Measurements from ENCODE around the gene PRTN3. TPM values are rescaled to one million over a fixed set of nuclear protein-coding genes. Genes with fewer than 3 reads are reported as not detected.
"Not testable (repeated sequence)": the region's sequence is repeated elsewhere in the genome, so short reads cannot be mapped to it uniquely, and the experiment has no call there.

Gene PRTN3
- total RNA-seq, 1 experiment from 2014 or later, result not detected

DNA sequence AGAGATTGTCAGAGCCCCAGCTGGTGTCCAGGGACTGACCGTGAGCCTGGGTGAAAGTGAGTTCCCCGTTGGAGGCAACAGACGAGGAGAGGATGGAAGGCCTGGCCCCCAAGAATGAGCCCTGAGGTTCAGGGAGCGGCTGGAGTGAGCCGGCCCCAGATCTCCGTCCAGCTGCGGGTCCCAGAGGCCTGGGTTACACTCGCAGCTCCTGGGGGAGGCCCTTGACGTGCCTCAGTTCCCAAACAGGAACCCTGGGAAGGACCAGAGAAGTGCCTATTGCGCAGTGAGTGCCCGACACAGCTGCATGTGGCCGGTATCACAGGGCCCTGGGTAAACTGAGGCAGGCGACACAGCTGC lies 10.2 kb downstream of the PRTN3 start:
- DNase-seq, result no peak
- H3K27me3 ChIP-seq (ENCODE audit: insufficient read depth, low read depth), result peaks cover 30% of the 10 kb centered on the region
- no peaks in the 10 kb centered on the region for H3K79me2 ChIP-seq (ENCODE audit: low read depth)
- H3K9me2 ChIP-seq (ENCODE audit: insufficient read depth), result no peaks in the 10 kb centered on the region
- peak overlapping the region; percentile 40 for H3K4me2 ChIP-seq
- no peak overlapping the region for H2AFZ ChIP-seq
- no peak overlapping the region for H3K4me3 ChIP-seq
- no peaks in the 10 kb centered on the region; the same call in 1 of the 2 replicates for H4K20me1 ChIP-seq (ENCODE audit: insufficient read depth)
- intact Hi-C loops (cut with micrococcal nuclease; ENCODE audit: unreplicated experiment), result loop anchor here (10.0 kb wide), 1 partner anchor 134 kb away; the partner anchor contains the start of gene WDR18
- no peak overlapping the region for H3K27ac ChIP-seq
- BruUV-seq (replicated peaks), result no TSS peak
- H3K9me3 ChIP-seq (ENCODE audit: insufficient read depth, low read depth), result no peaks in the 10 kb centered on the region
- ChIA-PET POLR2A (ENCODE audit: unreplicated experiment) (interaction anchor here (0.8 kb wide), 1 partner anchor 67 kb away, joined by 4 read pairs; no protein-coding TSS in a partner anchor), CTCF (interaction anchor here (0.5 kb wide), 1 partner anchor 54 kb away, joined by 3 read pairs; no protein-coding TSS in a partner anchor)
- peaks cover 5% of the 10 kb centered on the region; the same call in 1 of the 2 replicates for H3K4me1 ChIP-seq (replicated peaks; ENCODE audit: insufficient read depth)
- no peaks in the 10 kb centered on the region for H3K36me3 ChIP-seq (ENCODE audit: low read depth)
- TF ChIP-seq, protein P1, sequence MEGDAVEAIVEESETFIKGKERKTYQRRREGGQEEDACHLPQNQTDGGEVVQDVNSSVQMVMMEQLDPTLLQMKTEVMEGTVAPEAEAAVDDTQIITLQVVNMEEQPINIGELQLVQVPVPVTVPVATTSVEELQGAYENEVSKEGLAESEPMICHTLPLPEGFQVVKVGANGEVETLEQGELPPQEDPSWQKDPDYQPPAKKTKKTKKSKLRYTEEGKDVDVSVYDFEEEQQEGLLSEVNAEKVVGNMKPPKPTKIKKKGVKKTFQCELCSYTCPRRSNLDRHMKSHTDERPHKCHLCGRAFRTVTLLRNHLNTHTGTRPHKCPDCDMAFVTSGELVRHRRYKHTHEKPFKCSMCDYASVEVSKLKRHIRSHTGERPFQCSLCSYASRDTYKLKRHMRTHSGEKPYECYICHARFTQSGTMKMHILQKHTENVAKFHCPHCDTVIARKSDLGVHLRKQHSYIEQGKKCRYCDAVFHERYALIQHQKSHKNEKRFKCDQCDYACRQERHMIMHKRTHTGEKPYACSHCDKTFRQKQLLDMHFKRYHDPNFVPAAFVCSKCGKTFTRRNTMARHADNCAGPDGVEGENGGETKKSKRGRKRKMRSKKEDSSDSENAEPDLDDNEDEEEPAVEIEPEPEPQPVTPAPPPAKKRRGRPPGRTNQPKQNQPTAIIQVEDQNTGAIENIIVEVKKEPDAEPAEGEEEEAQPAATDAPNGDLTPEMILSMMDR (conservative IDR thresholded peaks at IDR 0.05), result no peak
- TF ChIP-seq EZH2 (IDR thresholded peaks at IDR 0.05; ENCODE audit: low read depth), result no peak
- peaks cover 24% of the 10 kb centered on the region; the same call in 1 of the 2 replicates for H3F3A ChIP-seq (ENCODE audit: insufficient read depth, low read depth)

GRCh38 chr19:852136-853013 lies 11.6 kb downstream of the PRTN3 start, which contains the start of gene ELANE:
TSS of gene ELANE (plus strand) at chr19:852303. CDS start at chr19:852329, 26 bp downstream.
- no peaks in the 10 kb centered on the region for H3K9me3 ChIP-seq (ENCODE audit: insufficient read depth, low read depth)
- POLR2A ChIA-PET (ENCODE audit: unreplicated experiment), result interaction anchor here (0.8 kb wide), 1 partner anchor 67 kb away, joined by 9 read pairs; no protein-coding TSS in a partner anchor
- peaks cover 24% of the 10 kb centered on the region; the same call in 1 of the 2 replicates for H3F3A ChIP-seq (ENCODE audit: insufficient read depth, low read depth)
- peaks cover 5% of the 10 kb centered on the region; the same call in 1 of the 2 replicates for H3K4me1 ChIP-seq (replicated peaks; ENCODE audit: insufficient read depth)
- no peaks in the 10 kb centered on the region for H3K36me3 ChIP-seq (ENCODE audit: low read depth)
- intact Hi-C loops (cut with micrococcal nuclease; ENCODE audit: unreplicated experiment), result loop anchor here (10.0 kb wide), 1 partner anchor 132 kb away; the partner anchor contains the start of gene WDR18
- BruUV-seq (replicated peaks), result no TSS peak
- no peak for DNase-seq
- no peaks in the 10 kb centered on the region for H3K9me2 ChIP-seq (ENCODE audit: insufficient read depth)
- no peak within 1 kb of the TSS for H2AFZ ChIP-seq
- TF ChIP-seq, protein P1 (conservative IDR thresholded peaks at IDR 0.05), result no peak
- TF ChIP-seq EZH2 (IDR thresholded peaks at IDR 0.05; ENCODE audit: low read depth), result no peak
- peaks cover 16% of the 10 kb centered on the region for H3K27me3 ChIP-seq (ENCODE audit: insufficient read depth, low read depth)
- H3K79me2 ChIP-seq (ENCODE audit: low read depth), result no peaks in the 10 kb centered on the region
- CTCF ChIA-PET, result no interaction called here
- no peak within 1 kb of the TSS for H3K27ac ChIP-seq
- H3K4me3 ChIP-seq, result no peak within 1 kb of the TSS
- peak within 1 kb of the TSS; percentile 40; the same call in 1 of the 2 replicates for H3K4me2 ChIP-seq
- H4K20me1 ChIP-seq (ENCODE audit: insufficient read depth), result no peaks in the 10 kb centered on the region; the same call in 1 of the 2 replicates

DNA sequence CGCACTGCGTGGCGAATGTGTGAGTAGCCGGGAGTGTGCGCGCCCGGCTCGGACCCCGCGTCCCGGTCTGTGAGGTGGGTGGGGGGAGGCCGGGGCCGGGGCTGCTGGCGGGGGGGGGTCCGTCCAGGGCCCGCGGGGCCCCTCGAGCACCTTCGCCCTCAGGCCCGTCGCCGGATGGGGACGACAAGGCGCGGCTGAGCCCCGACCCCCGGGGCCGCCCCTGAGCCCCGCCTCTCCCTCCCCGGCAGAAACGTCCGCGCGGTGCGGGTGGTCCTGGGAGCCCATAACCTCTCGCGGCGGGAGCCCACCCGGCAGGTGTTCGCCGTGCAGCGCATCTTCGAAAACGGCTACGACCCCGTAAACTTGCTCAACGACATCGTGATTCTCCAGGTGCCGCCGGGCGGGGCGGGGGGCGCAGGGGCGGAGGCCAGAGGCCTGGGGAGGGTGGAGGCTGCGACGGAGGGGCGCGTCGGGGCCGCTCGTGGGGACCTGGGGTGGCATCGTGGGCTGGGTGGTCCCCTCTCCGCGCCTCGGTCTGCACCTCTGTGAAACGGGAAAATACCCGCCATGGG lies 12.3 kb downstream of the PRTN3 start:
- Histone ChIP-seq H3K27ac (no peak overlapping the region), H3K27me3 (ENCODE audit: insufficient read depth, low read depth) (peaks cover 9% of the 10 kb centered on the region), H2AFZ (no peak overlapping the region), H3K4me3 (no peak overlapping the region), H3F3A (ENCODE audit: insufficient read depth, low read depth) (peaks cover 27% of the 10 kb centered on the region; the same call in 1 of the 2 replicates), H3K9me2 (ENCODE audit: insufficient read depth) (no peaks in the 10 kb centered on the region), H3K36me3 (ENCODE audit: low read depth) (no peaks in the 10 kb centered on the region), H3K9me3 (ENCODE audit: insufficient read depth, low read depth) (no peaks in the 10 kb centered on the region), H3K4me1 (replicated peaks; ENCODE audit: insufficient read depth) (peaks cover 5% of the 10 kb centered on the region; the same call in 1 of the 2 replicates), H4K20me1 (ENCODE audit: insufficient read depth) (no peaks in the 10 kb centered on the region; the same call in 1 of the 2 replicates), H3K4me2 (no peak overlapping the region), H3K79me2 (ENCODE audit: low read depth) (no peaks in the 10 kb centered on the region)
- no peak for DNase-seq
- no TSS peak for BruUV-seq (replicated peaks)
- ChIA-PET CTCF (no interaction called here), POLR2A (ENCODE audit: unreplicated experiment) (no interaction called here)
- intact Hi-C loops (cut with micrococcal nuclease; ENCODE audit: unreplicated experiment), result loop anchor here (10.0 kb wide), 1 partner anchor 132 kb away; the partner anchor contains the start of gene WDR18
- TF ChIP-seq EZH2 (IDR thresholded peaks at IDR 0.05; ENCODE audit: low read depth), result no peak
- TF ChIP-seq, protein P1 (conservative IDR thresholded peaks at IDR 0.05), result no peak

GRCh38 chr19:853614-854220 lies 12.9 kb downstream of the PRTN3 start:
- H3K36me3 ChIP-seq (ENCODE audit: low read depth); H3K4me3 ChIP-seq; BruUV-seq (replicated peaks); H3K27me3 ChIP-seq (ENCODE audit: insufficient read depth, low read depth); H3K9me2 ChIP-seq (ENCODE audit: insufficient read depth); DNase-seq; H3K4me1 ChIP-seq (replicated peaks; ENCODE audit: insufficient read depth); H4K20me1 ChIP-seq (ENCODE audit: insufficient read depth); H3K27ac ChIP-seq; H3K4me2 ChIP-seq; H2AFZ ChIP-seq; H3K9me3 ChIP-seq (ENCODE audit: insufficient read depth, low read depth); POLR2A ChIA-PET (ENCODE audit: unreplicated experiment); H3K79me2 ChIP-seq (ENCODE audit: low read depth): not testable (repeated sequence)
- CTCF ChIA-PET, result interaction anchor here (0.7 kb wide), 1 partner anchor 33 kb away, joined by 4 read pairs; no protein-coding TSS in a partner anchor
- H3F3A ChIP-seq (ENCODE audit: insufficient read depth, low read depth), result peaks cover 33% of the 10 kb centered on the region
- intact Hi-C loops (cut with micrococcal nuclease; ENCODE audit: unreplicated experiment), result loop anchor here (10.0 kb wide), 1 partner anchor 131 kb away; the partner anchor contains the start of gene WDR18
